ENCODE data around the gene NPTN. TPM values are rescaled to one million over a fixed set of nuclear protein-coding genes. Genes with fewer than 3 reads are reported as not detected.

Gene NPTN
- total RNA-seq, 1 experiment from 2014 or later = 90.9 TPM

- intact Hi-C loops (cut with micrococcal nuclease) = no loop called here
- no peaks in the 10 kb centered on the region for H3K36me3 ChIP-seq (ENCODE audit: control insufficient read depth in 1 of 2, insufficient read depth in 2 of 2, low read length in 2 of 2)
- no peak overlapping the region for H3K9ac ChIP-seq (ENCODE audit: low read length)
- DNase-seq (ENCODE audit: low read depth, low spot score) (no peak), ATAC-seq (no peak)
- no TSS peak for BruUV-seq (replicated peaks)
- no peak overlapping the region for H2AFZ ChIP-seq (ENCODE audit: low read depth, low read length, poor library complexity, severe bottlenecking)
- ChIA-PET POLR2A (no interaction called here), CTCF (no interaction called here), RAD21 (ENCODE audit: low non-redundant PET in 1 of 2, low total read pairs in 2 of 2, uncharacterized antibody in 2 of 2, unreplicated experiment in 2 of 2) (no interaction called here)
- H4K20me1 ChIP-seq (ENCODE audit: insufficient read depth) = no peaks in the 10 kb centered on the region
- TF ChIP-seq EZH2 (IDR thresholded peaks at IDR 0.05) (no peak), REST (IDR thresholded peaks at IDR 0.05; ENCODE audit: low read depth) (no peak), MAX (IDR thresholded peaks at IDR 0.05) (no peak), EGR1 (IDR thresholded peaks at IDR 0.05; ENCODE audit: low read depth) (no peak), RAD21 (IDR thresholded peaks at IDR 0.05; ENCODE audit: low read depth) (no peak), CEBPB (IDR thresholded peaks at IDR 0.05; ENCODE audit: low read depth) (no peak), JUND (IDR thresholded peaks at IDR 0.05) (no peak), POLR2A (IDR thresholded peaks at IDR 0.05; ENCODE audit: borderline replicate concordance, extremely low read depth, insufficient read depth, insufficient read length) (no peak), ZFX (IDR thresholded peaks at IDR 0.05) (no peak), TCF7L2 (IDR thresholded peaks at IDR 0.05; ENCODE audit: borderline replicate concordance, extremely low read depth, insufficient read depth, insufficient read length) (no peak)
- H3K79me2 ChIP-seq (ENCODE audit: insufficient read depth, low read length) = no peaks in the 10 kb centered on the region
- no peaks in the 10 kb centered on the region for H3K9me3 ChIP-seq (ENCODE audit: control insufficient read depth in 1 of 2, insufficient read depth in 1 of 2, low read depth in 1 of 2, low read length in 2 of 2)
- no peaks in the 10 kb centered on the region for H3K9me2 ChIP-seq (ENCODE audit: insufficient read depth)
- no peak overlapping the region for H3K27ac ChIP-seq (ENCODE audit: low read depth, low read length)
- no peak overlapping the region for H3K4me3 ChIP-seq (replicated peaks in 1 of 2; ENCODE audit: low read depth in 1 of 2, low read length in 2 of 2)
- no peaks in the 10 kb centered on the region for H3K27me3 ChIP-seq (ENCODE audit: insufficient read depth, low read length)
- H3K4me1 ChIP-seq (ENCODE audit: control insufficient read depth in 1 of 2, insufficient read depth in 2 of 2, low read length in 2 of 2) = no peaks in the 10 kb centered on the region
- H3K4me2 ChIP-seq (ENCODE audit: low read length) = no peak overlapping the region
These were observed 114.1 kb downstream of the NPTN start for GRCh38 chr15:73518876-73519733.

Measured in HCT116 (cell line).